HepG2 (cell line): Measurements from ENCODE around the gene CLIC6. TPM values are rescaled to one million over a fixed set of nuclear protein-coding genes. Genes with fewer than 3 reads are reported as not detected.

Experiments
- ATAC-seq: fragments of 200-7000 bp; cut with Tn5 transposase; 3 replicates; pipeline ENCODE4 v1.9.1; 2020; ENCODE audit warnings: mild to moderate bottlenecking, moderate library complexity
- BruUV-seq: library from RNA; stranded (reverse); fragments of 400-500 nt; replicated peaks from 2 replicates; lab custom pipeline; 2021; lab: Mats Ljungman, UMichigan
- CTCF ChIA-PET: fragments of 300-600 bp; formaldehyde crosslinking; extraction: SDS; loops from one replicate; lab custom pipeline; 2021; ENCODE audit warnings: low total read pairs, inconsistent platforms, low intra/inter-chr PET ratio; lab: Yijun Ruan, JAX
- POLR2A ChIA-PET: fragments of 350-600 bp; sonication (Branson Sonifier 250); formaldehyde crosslinking; loops from one replicate; lab custom pipeline; 2020; ENCODE audit warnings: antibody characterized with exemption, inconsistent platforms; lab: Yijun Ruan, JAX
- DNase-seq: peaks from one replicate; pipeline ENCODE4 v3.0.0-alpha.2; 2015; ENCODE audit warnings: low spot score
- FAIRE-seq: peaks from 3 replicates; lab custom pipeline; 2011; peaks lifted over from hg19 to GRCh38; lab: Jason Lieb, UNC
- H2AFZ ChIP-seq: one replicate; pipeline ENCODE4 v1.6.1; 2011; ENCODE audit warnings: low read length, inconsistent platforms
- H3K27ac ChIP-seq: fragments of 300-600 bp; 3 replicates; pipeline ENCODE4 v1.8.0; 2011; ENCODE audit warnings: mixed run types, mild to moderate bottlenecking, mixed read lengths, low read length, inconsistent platforms; ENCODE audit not compliant: insufficient read depth; ENCODE audit errors: extremely low read length
- H3K27me3 ChIP-seq, 2 experiments: fragments of 200-600 bp in 1 of 2; 2 replicates in 1 of 2; 3 replicates in 1 of 2; pipeline versions ENCODE4 v1.6.0 to v1.8.0; 2011; ENCODE audit warnings: low read length in 2 of 2, mild to moderate bottlenecking in 2 of 2, moderate library complexity in 2 of 2, inconsistent platforms in 1 of 2; ENCODE audit not compliant: insufficient read depth in 2 of 2, control insufficient read depth in 1 of 2
- H3K36me3 ChIP-seq, 2 experiments: fragments of 200-600 bp in 1 of 2; replicated peaks in 1 of 2; 2 replicates in 1 of 2; 3 replicates in 1 of 2; pipeline versions ENCODE4 v1.5.1 to v1.8.0; 2011; ENCODE audit warnings: low read length in 2 of 2, inconsistent platforms in 1 of 2; ENCODE audit not compliant: insufficient read depth in 2 of 2, control insufficient read depth in 1 of 2
- H3K4me1 ChIP-seq: 2 replicates; pipeline ENCODE4 v1.5.1; 2012; ENCODE audit warnings: low read length, inconsistent platforms; ENCODE audit not compliant: insufficient read depth
- H3K4me2 ChIP-seq: 2 replicates; pipeline ENCODE4 v1.6.0; 2011; ENCODE audit warnings: low read depth, low read length, inconsistent platforms
- H3K4me3 ChIP-seq, 3 experiments: fragments of 200-600 bp in 1 of 3; sonication (generic), shearing (Covaris generic) in 1 of 3; replicated peaks in 1 of 3; 2 replicates each; pipeline ENCODE4 v1.5.1; 2011 to 2016; ENCODE audit warnings: low read length in 3 of 3, inconsistent platforms in 2 of 3, low read depth in 2 of 3, mild to moderate bottlenecking in 2 of 3, control low read depth in 1 of 3, mixed read lengths in 1 of 3; ENCODE audit not compliant: insufficient read depth in 1 of 3
- H3K79me2 ChIP-seq: one replicate; pipeline ENCODE4 v1.6.1; 2011; ENCODE audit warnings: low read length, inconsistent platforms; ENCODE audit not compliant: insufficient read depth
- H3K9ac ChIP-seq: 2 replicates; pipeline ENCODE4 v1.6.0; 2011; ENCODE audit warnings: mild to moderate bottlenecking, low read depth, low read length, inconsistent platforms; ENCODE audit not compliant: insufficient read depth
- H3K9me3 ChIP-seq: 2 replicates; pipeline ENCODE4 v1.5.1; 2012; ENCODE audit warnings: mild to moderate bottlenecking, low read length
- H4K20me1 ChIP-seq: 2 replicates; pipeline ENCODE4 v1.6.0; 2011; ENCODE audit warnings: inconsistent platforms, mild to moderate bottlenecking, low read length, moderate library complexity; ENCODE audit not compliant: insufficient read depth
- FIP1L1 ChIP-seq: fragments of 200-400 bp; formaldehyde crosslinking; IDR thresholded peaks from 2 replicates; pipeline ENCODE4 v1.6.1; 2018; ENCODE audit warnings: low read depth, mild to moderate bottlenecking, low read length, moderate library complexity, borderline replicate concordance; ENCODE audit not compliant: insufficient read depth
- KDM2A ChIP-seq: sonication (generic); formaldehyde crosslinking; IDR thresholded peaks from 2 replicates; pipeline ENCODE4 v1.4.0; 2020; ENCODE audit warnings: low read depth, missing genetic modification reagents, borderline replicate concordance
- LCORL ChIP-seq, 2 experiments: fragments of 450-650 bp in 1 of 2; sonication (generic) in 1 of 2; formaldehyde crosslinking in 1 of 2; IDR thresholded peaks; 2 replicates each; pipeline versions ENCODE4 v1.5.0 to v1.6.1; 2017 to 2020; ENCODE audit warnings: antibody characterized with exemption in 1 of 2, missing genetic modification reagents in 1 of 2
- MAFF ChIP-seq: IDR thresholded peaks from 2 replicates; pipeline ENCODE4 v1.6.1; 2011; ENCODE audit warnings: low read depth, low read length, improper control_type of control experiment
- MAFK ChIP-seq, 2 experiments: IDR thresholded peaks in 1 of 2; conservative IDR thresholded peaks in 1 of 2; 2 replicates each; pipeline ENCODE4 v1.6.1; 2011; ENCODE audit warnings: improper control_type of control experiment in 2 of 2, low read length in 2 of 2
- RCOR2 ChIP-seq: IDR thresholded peaks from 2 replicates; pipeline ENCODE4 v1.6.1; 2016; ENCODE audit warnings: missing biosample characterization, missing genetic modification reagents
- THYN1 ChIP-seq: sonication (generic); formaldehyde crosslinking; IDR thresholded peaks from 2 replicates; pipeline ENCODE4 v1.8.1; 2023; ENCODE audit warnings: low read depth, mild to moderate bottlenecking, moderate library complexity, missing genetic modification reagents, borderline replicate concordance
- ZNF180 ChIP-seq: sonication (generic); formaldehyde crosslinking; IDR thresholded peaks from 2 replicates; pipeline ENCODE4 v1.4.0; 2020; ENCODE audit warnings: low read depth, missing genetic modification reagents, borderline replicate concordance
- in situ Hi-C: cut with HindIII; loops from 2 replicates; pipeline ENCODE4 v1.10.0; 2017; ENCODE audit warnings: low pct_unique_long_range_greater_than_20kb; ENCODE audit not compliant: extremely low pct_ligation_motif_present
- intact Hi-C: fragments of 100-400 bp; cut with micrococcal nuclease; formaldehyde crosslinking; loops from one replicate; pipeline ENCODE4 v1.10.0; 2022; ENCODE audit not compliant: unreplicated experiment
- polyA plus RNA-seq, 8 experiments: library from polyadenylated mRNA; depleted of rRNA in 3 of 8; stranded (reverse) in 7 of 8; unstranded in 1 of 8; fragments of >200 nt; fragmentation: Illumina TruSeq in 4 of 8; extraction: Trizol in 4 of 8; gene quantifications; 2 replicates each; pipeline versions ENCODE4 v1.2.1 to v1.2.3, GENCODE V29; 2011 to 2016; ENCODE audit warnings: low read depth in 4 of 8, missing spikeins in 1 of 8, mixed read lengths in 1 of 8; ENCODE audit not compliant: insufficient read depth in 1 of 8
- total RNA-seq, 5 experiments: library from RNA; depleted of rRNA; stranded (reverse); fragments of >200 nt; fragmentation: Illumina TruSeq; extraction: Trizol; gene quantifications; 2 replicates each; pipeline ENCODE4 v1.2.3, GENCODE V29; 2016; ENCODE audit warnings: low read depth in 1 of 5
- TF ChIP-seq, protein P1 (sequence below): sonication (generic); formaldehyde crosslinking; IDR thresholded peaks from 2 replicates; pipeline ENCODE4 v1.8.0; 2022; ENCODE audit warnings: mild to moderate bottlenecking, missing genetic modification reagents, moderate library complexity
- TF ChIP-seq, protein P2 (sequence below): sonication (generic); formaldehyde crosslinking; IDR thresholded peaks from 2 replicates; pipeline ENCODE4 v1.9.0; 2021; ENCODE audit warnings: missing genetic modification reagents, borderline replicate concordance
- TF ChIP-seq, protein P3 (sequence below): IDR thresholded peaks from 2 replicates; pipeline ENCODE4 v1.6.1; 2018; ENCODE audit warnings: missing genetic modification reagents

CLIC6 gene
- total and polyA plus RNA-seq, 2 of the 13 experiments (the other 11 are each of a cell fraction or from before 2014, with no cell fraction given): not detected

DNA sequence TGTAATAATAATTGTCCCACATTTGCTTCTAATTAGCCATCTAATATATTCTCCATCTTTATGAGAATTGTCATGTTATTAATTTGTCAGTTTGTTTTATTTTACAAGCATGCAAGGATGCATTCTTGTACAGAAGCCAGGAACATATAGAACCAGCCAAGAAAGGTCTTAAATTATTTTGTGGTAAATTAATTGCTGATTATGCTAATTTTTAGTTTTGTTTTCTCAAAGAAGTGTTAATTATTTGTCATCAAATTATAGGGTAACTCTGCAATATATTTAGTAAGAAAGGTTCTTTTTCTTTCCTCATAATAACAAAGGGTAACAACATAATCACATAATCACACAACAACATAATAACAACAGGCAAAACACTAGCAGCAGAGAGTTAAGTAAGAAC, 5.7 kb downstream of the CLIC6 start:
- H3K4me2 ChIP-seq: no peak overlapping the region
- peaks cover 5 to 36% of the 10 kb centered on the region in 2 experiments; a peak in 4 of 5 replicates for H3K27me3 ChIP-seq
- ChIA-PET CTCF (no interaction called here), POLR2A (no interaction called here)
- no peaks in the 10 kb centered on the region for H3K36me3 ChIP-seq
- H3K9ac ChIP-seq: no peak overlapping the region
- no peak for TF ChIP-seq LCORL (IDR thresholded peaks at IDR 0.05)
- no peak for TF ChIP-seq LCORL (CRISPR knock-in tag; IDR thresholded peaks at IDR 0.05)
- TF ChIP-seq MAFF: peak; percentile 89
- TF ChIP-seq THYN1 (CRISPR knock-in tag): no peak
- TF ChIP-seq, protein P1, sequence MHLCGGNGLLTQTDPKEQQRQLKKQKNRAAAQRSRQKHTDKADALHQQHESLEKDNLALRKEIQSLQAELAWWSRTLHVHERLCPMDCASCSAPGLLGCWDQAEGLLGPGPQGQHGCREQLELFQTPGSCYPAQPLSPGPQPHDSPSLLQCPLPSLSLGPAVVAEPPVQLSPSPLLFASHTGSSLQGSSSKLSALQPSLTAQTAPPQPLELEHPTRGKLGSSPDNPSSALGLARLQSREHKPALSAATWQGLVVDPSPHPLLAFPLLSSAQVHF (CRISPR knock-in tag): no peak
- no peak for TF ChIP-seq ZNF180 (CRISPR knock-in tag)
- TF ChIP-seq FIP1L1: no peak
- no peak for TF ChIP-seq RCOR2 (CRISPR knock-in tag)
- TF ChIP-seq, protein P2, sequence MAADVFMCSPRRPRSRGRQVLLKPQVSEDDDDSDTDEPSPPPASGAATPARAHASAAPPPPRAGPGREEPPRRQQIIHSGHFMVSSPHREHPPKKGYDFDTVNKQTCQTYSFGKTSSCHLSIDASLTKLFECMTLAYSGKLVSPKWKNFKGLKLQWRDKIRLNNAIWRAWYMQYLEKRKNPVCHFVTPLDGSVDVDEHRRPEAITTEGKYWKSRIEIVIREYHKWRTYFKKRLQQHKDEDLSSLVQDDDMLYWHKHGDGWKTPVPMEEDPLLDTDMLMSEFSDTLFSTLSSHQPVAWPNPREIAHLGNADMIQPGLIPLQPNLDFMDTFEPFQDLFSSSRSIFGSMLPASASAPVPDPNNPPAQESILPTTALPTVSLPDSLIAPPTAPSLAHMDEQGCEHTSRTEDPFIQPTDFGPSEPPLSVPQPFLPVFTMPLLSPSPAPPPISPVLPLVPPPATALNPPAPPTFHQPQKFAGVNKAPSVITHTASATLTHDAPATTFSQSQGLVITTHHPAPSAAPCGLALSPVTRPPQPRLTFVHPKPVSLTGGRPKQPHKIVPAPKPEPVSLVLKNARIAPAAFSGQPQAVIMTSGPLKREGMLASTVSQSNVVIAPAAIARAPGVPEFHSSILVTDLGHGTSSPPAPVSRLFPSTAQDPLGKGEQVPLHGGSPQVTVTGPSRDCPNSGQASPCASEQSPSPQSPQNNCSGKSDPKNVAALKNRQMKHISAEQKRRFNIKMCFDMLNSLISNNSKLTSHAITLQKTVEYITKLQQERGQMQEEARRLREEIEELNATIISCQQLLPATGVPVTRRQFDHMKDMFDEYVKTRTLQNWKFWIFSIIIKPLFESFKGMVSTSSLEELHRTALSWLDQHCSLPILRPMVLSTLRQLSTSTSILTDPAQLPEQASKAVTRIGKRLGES (CRISPR knock-in tag): no peak
- TF ChIP-seq, protein P3, sequence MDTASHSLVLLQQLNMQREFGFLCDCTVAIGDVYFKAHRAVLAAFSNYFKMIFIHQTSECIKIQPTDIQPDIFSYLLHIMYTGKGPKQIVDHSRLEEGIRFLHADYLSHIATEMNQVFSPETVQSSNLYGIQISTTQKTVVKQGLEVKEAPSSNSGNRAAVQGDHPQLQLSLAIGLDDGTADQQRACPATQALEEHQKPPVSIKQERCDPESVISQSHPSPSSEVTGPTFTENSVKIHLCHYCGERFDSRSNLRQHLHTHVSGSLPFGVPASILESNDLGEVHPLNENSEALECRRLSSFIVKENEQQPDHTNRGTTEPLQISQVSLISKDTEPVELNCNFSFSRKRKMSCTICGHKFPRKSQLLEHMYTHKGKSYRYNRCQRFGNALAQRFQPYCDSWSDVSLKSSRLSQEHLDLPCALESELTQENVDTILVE (CRISPR knock-in tag): no peak
- TF ChIP-seq KDM2A (CRISPR knock-in tag): no peak
- TF ChIP-seq MAFK (conservative IDR thresholded peaks at IDR 0.05 in 1 of 2, IDR thresholded peaks at IDR 0.05 in 1 of 2; ENCODE audit: low read length in 2 of 2): peak; percentile 85 to 93
- DNase-seq (no peak), ATAC-seq (no peak), FAIRE-seq (no peak)
- peaks cover 14% of the 10 kb centered on the region for H3K4me1 ChIP-seq
- intact Hi-C loops: no loop called here
- no peak overlapping the region for H3K4me3 ChIP-seq
- no peak overlapping the region for H2AFZ ChIP-seq
- no peak overlapping the region for H3K27ac ChIP-seq
- in situ Hi-C loops: no loop called here
- no peaks in the 10 kb centered on the region for H3K9me3 ChIP-seq
- no peaks in the 10 kb centered on the region for H3K79me2 ChIP-seq
- BruUV-seq: no TSS peak
- H4K20me1 ChIP-seq: no peaks in the 10 kb centered on the region
